Measurements from ENCODE around the gene CTSS. TPM values are rescaled to one million over a fixed set of nuclear protein-coding genes. Genes with fewer than 3 reads are reported as not detected.

CTSS gene
- total RNA-seq, 4 donors from 2014 or later: 6.7 to 21.7 (median 15.5) TPM

DNA sequence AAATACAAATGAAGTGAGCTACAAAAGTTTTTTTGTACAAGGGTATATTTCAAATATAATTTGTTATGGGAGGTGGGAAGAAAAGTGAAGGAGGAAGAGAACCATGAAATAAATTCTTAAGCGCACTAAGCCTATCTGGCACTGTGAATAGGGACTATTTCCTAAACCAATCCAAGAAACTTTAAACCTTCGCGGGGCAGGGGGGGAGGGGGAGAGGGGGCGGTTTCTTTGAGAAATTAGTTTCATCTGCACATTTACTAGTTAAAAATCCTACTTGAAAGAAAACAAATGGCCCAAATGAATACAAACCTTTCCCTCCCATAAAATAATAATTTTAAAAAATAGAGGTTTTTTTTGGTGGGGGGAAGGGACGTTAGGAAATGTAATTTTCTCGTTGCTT lies 69.0 kb downstream of the CTSS start:
- 0% methylated on average over 6 of the region's 6 CpGs for WGBS
- H3K27ac ChIP-seq: peak overlapping the region; percentile 30
- H3K4me3 ChIP-seq: peak overlapping the region; percentile 54
- peaks cover 23% of the 10 kb centered on the region for H3K36me3 ChIP-seq
- TF ChIP-seq POLR2AphosphoS5 (IDR thresholded peaks at IDR 0.05) (no peak), POLR2A (IDR thresholded peaks at IDR 0.05) (no peak), EP300 (IDR thresholded peaks at IDR 0.05) (no peak)
- TF ChIP-seq, protein P1, sequence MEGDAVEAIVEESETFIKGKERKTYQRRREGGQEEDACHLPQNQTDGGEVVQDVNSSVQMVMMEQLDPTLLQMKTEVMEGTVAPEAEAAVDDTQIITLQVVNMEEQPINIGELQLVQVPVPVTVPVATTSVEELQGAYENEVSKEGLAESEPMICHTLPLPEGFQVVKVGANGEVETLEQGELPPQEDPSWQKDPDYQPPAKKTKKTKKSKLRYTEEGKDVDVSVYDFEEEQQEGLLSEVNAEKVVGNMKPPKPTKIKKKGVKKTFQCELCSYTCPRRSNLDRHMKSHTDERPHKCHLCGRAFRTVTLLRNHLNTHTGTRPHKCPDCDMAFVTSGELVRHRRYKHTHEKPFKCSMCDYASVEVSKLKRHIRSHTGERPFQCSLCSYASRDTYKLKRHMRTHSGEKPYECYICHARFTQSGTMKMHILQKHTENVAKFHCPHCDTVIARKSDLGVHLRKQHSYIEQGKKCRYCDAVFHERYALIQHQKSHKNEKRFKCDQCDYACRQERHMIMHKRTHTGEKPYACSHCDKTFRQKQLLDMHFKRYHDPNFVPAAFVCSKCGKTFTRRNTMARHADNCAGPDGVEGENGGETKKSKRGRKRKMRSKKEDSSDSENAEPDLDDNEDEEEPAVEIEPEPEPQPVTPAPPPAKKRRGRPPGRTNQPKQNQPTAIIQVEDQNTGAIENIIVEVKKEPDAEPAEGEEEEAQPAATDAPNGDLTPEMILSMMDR (IDR thresholded peaks at IDR 0.05): no peak
- no peaks in the 10 kb centered on the region for H3K9me3 ChIP-seq
- H3K27me3 ChIP-seq: no peaks in the 10 kb centered on the region
- DNase-seq (ENCODE audit: low spot score in 2 of 2): no peak
- H3K4me1 ChIP-seq: peaks cover 25% of the 10 kb centered on the region

DNA sequence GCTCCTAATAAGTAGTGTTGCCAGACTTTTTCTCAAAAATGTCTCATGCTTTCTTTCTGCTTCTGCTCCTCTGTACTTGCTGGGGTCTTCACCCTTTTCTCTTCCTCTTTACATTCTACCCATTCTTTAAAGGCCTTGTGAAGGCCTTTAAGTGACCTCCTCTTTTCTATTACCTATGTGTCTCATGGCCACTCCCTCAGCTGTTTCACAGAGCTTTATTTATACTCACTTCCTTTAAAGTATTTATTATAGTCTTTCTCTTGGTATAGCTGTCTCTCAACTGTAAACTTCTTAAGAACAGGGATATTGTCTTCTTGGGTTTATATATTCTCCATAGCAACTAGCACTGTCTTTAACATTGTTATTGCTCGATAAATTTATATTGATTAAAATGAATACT lies 69.4 kb downstream of the CTSS start:
- H3K4me3 ChIP-seq: peak overlapping the region; percentile 54
- peak overlapping the region; percentile 1 for H3K27ac ChIP-seq
- DNase-seq (ENCODE audit: low spot score in 2 of 2): no peak
- H3K27me3 ChIP-seq: no peaks in the 10 kb centered on the region
- H3K36me3 ChIP-seq: peaks cover 23% of the 10 kb centered on the region
- 20% methylated on average over 1 of the region's 1 CpG for WGBS
- no peak for TF ChIP-seq POLR2A (IDR thresholded peaks at IDR 0.05)
- peaks cover 25% of the 10 kb centered on the region for H3K4me1 ChIP-seq
- H3K9me3 ChIP-seq: no peaks in the 10 kb centered on the region

DNA sequence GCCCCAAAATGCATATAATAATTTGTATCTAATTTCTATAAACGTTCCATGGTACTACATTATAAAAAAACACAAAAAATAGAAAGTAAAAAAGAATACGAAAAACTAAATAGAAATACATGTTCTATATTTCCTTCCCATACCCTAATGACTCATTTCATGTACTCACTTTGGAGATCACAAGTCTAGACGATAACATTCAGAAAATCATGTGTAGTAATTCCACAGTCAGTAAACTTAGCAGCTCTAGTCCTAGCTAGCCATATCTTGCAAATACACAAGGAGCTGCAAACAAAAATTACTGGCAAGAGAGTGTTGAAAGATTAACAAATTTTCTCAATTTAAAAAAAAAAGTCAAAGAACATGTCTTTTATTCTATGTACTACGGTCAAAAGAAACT lies 70.0 kb downstream of the CTSS start:
- no peaks in the 10 kb centered on the region for H3K27me3 ChIP-seq
- H3K36me3 ChIP-seq: peaks cover 23% of the 10 kb centered on the region
- WGBS: 65% methylated on average over 4 of the region's 4 CpGs
- peaks cover 25% of the 10 kb centered on the region for H3K4me1 ChIP-seq
- peak overlapping the region; percentile 54 for H3K4me3 ChIP-seq
- no peak for DNase-seq (ENCODE audit: low spot score in 2 of 2)
- no peak overlapping the region for H3K27ac ChIP-seq
- TF ChIP-seq EP300 (IDR thresholded peaks at IDR 0.05): no peak
- H3K9me3 ChIP-seq: no peaks in the 10 kb centered on the region

DNA sequence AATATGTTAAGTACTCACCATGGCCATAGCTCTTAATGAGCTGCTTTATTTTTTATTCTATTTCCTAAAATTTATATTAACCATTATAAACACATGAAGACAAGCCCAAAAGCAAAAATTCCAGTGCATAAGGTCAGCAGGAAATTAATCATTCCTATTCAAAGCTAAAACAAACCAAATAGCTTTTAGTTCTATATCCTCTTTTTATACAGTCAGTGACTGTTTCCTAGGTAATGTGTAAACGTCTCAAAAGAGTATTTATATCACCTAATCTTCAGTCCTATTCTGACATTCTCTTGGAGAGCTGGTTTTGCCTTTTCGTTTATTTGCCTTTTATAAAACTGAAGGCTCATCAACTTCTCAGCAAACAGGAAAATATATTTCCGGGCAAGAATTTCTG lies 72.9 kb downstream of the CTSS start:
- peaks cover 22% of the 10 kb centered on the region for H3K4me1 ChIP-seq
- no peak for DNase-seq (ENCODE audit: low spot score in 2 of 2)
- no peak overlapping the region for H3K4me3 ChIP-seq
- TF ChIP-seq EP300 (IDR thresholded peaks at IDR 0.05): no peak
- no peak for TF ChIP-seq POLR2A (IDR thresholded peaks at IDR 0.05)
- TF ChIP-seq POLR2AphosphoS5 (IDR thresholded peaks at IDR 0.05): no peak
- TF ChIP-seq, protein P1 (IDR thresholded peaks at IDR 0.05): no peak
- no peak overlapping the region for H3K27ac ChIP-seq
- 71% methylated on average over 3 of the region's 3 CpGs for WGBS
- H3K27me3 ChIP-seq: no peaks in the 10 kb centered on the region
- peaks cover 30% of the 10 kb centered on the region for H3K36me3 ChIP-seq
- H3K9me3 ChIP-seq: no peaks in the 10 kb centered on the region

DNA sequence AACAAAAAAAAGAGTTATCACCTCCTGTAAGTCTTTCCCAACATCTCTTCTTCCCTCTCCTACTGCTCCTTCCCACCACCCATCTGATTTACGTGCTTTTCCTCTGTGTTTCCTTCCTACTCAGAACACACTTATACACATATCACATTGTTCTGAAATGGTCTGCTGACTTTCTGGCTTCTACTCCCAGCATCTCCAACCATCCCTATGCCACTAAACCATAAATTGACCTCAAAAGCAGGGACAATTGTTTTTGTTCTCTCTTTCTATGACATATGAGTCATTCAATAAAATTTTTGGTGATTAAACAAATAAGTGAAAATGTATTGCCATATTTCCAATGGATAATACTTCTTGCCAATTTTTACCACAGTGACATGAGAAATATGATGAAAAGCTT lies 76.8 kb downstream of the CTSS start:
- TF ChIP-seq, protein P1 (IDR thresholded peaks at IDR 0.05): no peak
- TF ChIP-seq POLR2A (IDR thresholded peaks at IDR 0.05): no peak
- no peak for TF ChIP-seq POLR2AphosphoS5 (IDR thresholded peaks at IDR 0.05)
- no peak for TF ChIP-seq EP300 (IDR thresholded peaks at IDR 0.05)
- Histone ChIP-seq H3K4me3 (no peak overlapping the region), H3K9me3 (no peaks in the 10 kb centered on the region), H3K27me3 (no peaks in the 10 kb centered on the region), H3K27ac (no peak overlapping the region), H3K36me3 (peaks cover 25% of the 10 kb centered on the region), H3K4me1 (no peaks in the 10 kb centered on the region)
- WGBS: 80% methylated on average over 1 of the region's 1 CpG
- no peak for DNase-seq (ENCODE audit: low spot score in 2 of 2)

DNA sequence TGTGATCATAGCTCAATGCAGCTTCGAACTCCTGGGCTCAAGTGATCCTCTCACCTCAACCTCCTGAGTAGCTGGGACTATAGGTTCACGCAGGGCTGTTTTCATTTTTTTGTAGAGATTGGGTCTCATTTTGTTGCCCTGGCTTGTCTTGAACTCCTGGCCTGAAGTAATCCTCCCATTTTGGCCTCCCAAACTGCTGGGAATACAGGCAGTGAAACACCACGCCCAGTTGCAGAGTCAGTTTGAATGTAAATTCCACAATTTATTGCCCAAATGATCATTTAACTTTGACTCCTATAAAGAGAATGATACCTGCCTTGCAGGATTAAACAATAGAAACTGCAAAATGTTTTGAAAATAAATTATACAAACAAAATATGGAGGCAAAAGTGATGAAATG lies 79.3 kb downstream of the CTSS start:
- H3K4me1 ChIP-seq: no peaks in the 10 kb centered on the region
- WGBS: 92% methylated on average over 3 of the region's 3 CpGs

More for the DNA sequence above, 79.3 kb downstream of the CTSS start:
- Histone ChIP-seq H3K27ac (no peak overlapping the region), H3K9me3 (no peaks in the 10 kb centered on the region), H3K36me3 (peaks cover 18% of the 10 kb centered on the region), H3K4me3 (no peak overlapping the region), H3K27me3 (no peaks in the 10 kb centered on the region)
- TF ChIP-seq, protein P1 (IDR thresholded peaks at IDR 0.05): no peak
- no peak for TF ChIP-seq POLR2AphosphoS5 (IDR thresholded peaks at IDR 0.05)
- no peak for TF ChIP-seq EP300 (IDR thresholded peaks at IDR 0.05)
- TF ChIP-seq POLR2A (IDR thresholded peaks at IDR 0.05): no peak
- DNase-seq (ENCODE audit: low spot score in 2 of 2): no peak
